HEK293T (cell line): ENCODE measurements around the gene KCTD6.
A peak's percentile ranks its signal among the peaks of the same experiment; 100 is the strongest.

Experiments
- CTCF ChIA-PET: fragments of 350-600 bp; formaldehyde crosslinking; extraction: SDS; loops from one replicate; lab custom pipeline; 2021; ENCODE audit warnings: antibody characterized with exemption, inconsistent platforms; lab: Yijun Ruan, JAX
- POLR2A ChIA-PET: fragments of 350-600 bp; formaldehyde crosslinking; extraction: SDS; loops from one replicate; lab custom pipeline; 2020; ENCODE audit warnings: antibody characterized with exemption, inconsistent platforms; lab: Yijun Ruan, JAX
- DNase-seq: peaks from one replicate; pipeline ENCODE4 v3.0.0; 2012; ENCODE audit warnings: mixed read lengths; ENCODE audit errors: extremely low spot score
- ARNT ChIP-seq: fragments of 450-650 bp; IDR thresholded peaks from 2 replicates; pipeline ENCODE4 v1.6.1; 2017; ENCODE audit warnings: mild to moderate bottlenecking
- BHLHE40 ChIP-seq: fragments of 450-650 bp; IDR thresholded peaks from 2 replicates; pipeline ENCODE4 v1.6.1; 2016; ENCODE audit warnings: mild to moderate bottlenecking, moderate library complexity, borderline replicate concordance
- CTBP1 ChIP-seq: fragments of 450-650 bp; IDR thresholded peaks from 2 replicates; pipeline ENCODE4 v1.6.1; 2016; ENCODE audit warnings: borderline replicate concordance
- ELF4 ChIP-seq: fragments of 450-650 bp; IDR thresholded peaks from 2 replicates; pipeline ENCODE4 v1.6.1; 2017; ENCODE audit warnings: antibody characterized with exemption
- FOXA1 ChIP-seq: fragments of 450-650 bp; IDR thresholded peaks from 2 replicates; pipeline ENCODE4 v1.6.1; 2016; ENCODE audit warnings: mild to moderate bottlenecking
- FOXK2 ChIP-seq: fragments of 450-650 bp; IDR thresholded peaks from 2 replicates; pipeline ENCODE4 v1.6.1; 2016; ENCODE audit warnings: mild to moderate bottlenecking
- FOXM1 ChIP-seq: fragments of 450-650 bp; IDR thresholded peaks from 2 replicates; pipeline ENCODE4 v1.6.1; 2017; ENCODE audit warnings: mild to moderate bottlenecking, borderline replicate concordance
- HDGF ChIP-seq: fragments of 450-650 bp; IDR thresholded peaks from 2 replicates; pipeline ENCODE4 v1.6.1; 2017; ENCODE audit warnings: antibody characterized with exemption, borderline replicate concordance
- L3MBTL2 ChIP-seq: fragments of 450-650 bp; conservative IDR thresholded peaks from 2 replicates; pipeline ENCODE4 v1.6.1; 2016; ENCODE audit warnings: mild to moderate bottlenecking
- LEF1 ChIP-seq: fragments of 450-650 bp; IDR thresholded peaks from 2 replicates; pipeline ENCODE4 v1.6.1; 2017; ENCODE audit warnings: mild to moderate bottlenecking, borderline replicate concordance
- NFRKB ChIP-seq: fragments of 450-650 bp; IDR thresholded peaks from 2 replicates; pipeline ENCODE4 v1.6.1; 2016; ENCODE audit warnings: mild to moderate bottlenecking, moderate library complexity
- PKNOX1 ChIP-seq: fragments of 450-650 bp; IDR thresholded peaks from 2 replicates; pipeline ENCODE4 v1.6.1; 2016
- SP1 ChIP-seq: fragments of 450-650 bp; IDR thresholded peaks from 2 replicates; pipeline ENCODE4 v1.6.1; 2017
- SUZ12 ChIP-seq: fragments of 450-650 bp; IDR thresholded peaks from 2 replicates; pipeline ENCODE4 v1.6.1; 2016; ENCODE audit warnings: mild to moderate bottlenecking
- TARDBP ChIP-seq: fragments of 450-650 bp; IDR thresholded peaks from 2 replicates; pipeline ENCODE4 v1.6.1; 2016
- ZNF384 ChIP-seq: fragments of 450-650 bp; IDR thresholded peaks from 2 replicates; pipeline ENCODE4 v1.6.1; 2016

The KCTD6 gene

DNA sequence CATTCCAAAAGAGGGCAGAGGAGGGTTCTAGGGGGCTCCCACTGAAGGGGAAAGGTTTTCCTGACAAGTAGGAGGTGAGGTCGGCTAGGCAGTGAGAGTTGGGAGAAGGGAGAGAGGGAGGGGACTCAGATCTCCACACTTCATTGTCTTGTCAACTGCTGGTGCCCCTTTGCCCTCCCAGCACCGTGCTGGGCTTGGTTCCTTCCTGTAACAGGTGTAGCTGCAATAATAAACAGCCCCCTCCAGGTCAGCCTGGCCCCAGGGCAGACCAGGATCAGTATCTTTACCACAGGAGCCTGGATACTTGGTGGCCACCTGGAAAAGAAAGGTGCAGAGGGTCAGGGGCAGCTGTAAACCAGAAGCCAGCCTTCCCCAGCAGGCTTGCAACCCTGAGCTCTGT lies 2.9 kb upstream of the KCTD6 start:
- ChIA-PET CTCF (interaction anchor here (0.7 kb wide), 1 partner anchor 19 kb away, joined by 3 read pairs; no protein-coding TSS in a partner anchor), POLR2A (no interaction called here)
- DNase-seq: no peak
- TF ChIP-seq ARNT (no peak), SUZ12 (no peak)

- CTCF ChIA-PET: interaction anchor here (0.7 to 1.7 kb wide), 5 partner anchors 29 to 313 kb away, joined by 3 to 10 read pairs (median 3); partner anchors contain the start of genes HTD2 and RPP14
- no peak for DNase-seq
- POLR2A ChIA-PET: interaction anchor here (0.5 to 1.6 kb wide), 4 partner anchors 18 to 185 kb away, joined by 3 to 6 read pairs (median 4); partner anchors contain the start of genes HTD2, PXK and RPP14
- TF ChIP-seq SP1: no peak
- no peak for TF ChIP-seq ZNF384
- TF ChIP-seq BHLHE40: no peak
- no peak for TF ChIP-seq PKNOX1
- no peak for TF ChIP-seq CTBP1
- TF ChIP-seq ARNT: no peak
- TF ChIP-seq FOXM1: no peak
- TF ChIP-seq FOXA1: no peak
- TF ChIP-seq SUZ12: no peak
- TF ChIP-seq HDGF: no peak
- no peak for TF ChIP-seq ELF4
- TF ChIP-seq NFRKB: no peak
- no peak for TF ChIP-seq LEF1
- TF ChIP-seq FOXK2: no peak
- TF ChIP-seq L3MBTL2: no peak
- no peak for TF ChIP-seq TARDBP
Measured at GRCh38 chr3:58490860-58491501, 915 bp upstream of the KCTD6 start.

GRCh38 chr3:58492494-58492905 lies 604 bp downstream of the KCTD6 start:
- DNase-seq: no peak
- TF ChIP-seq PKNOX1 (peak; percentile 89), HDGF (no peak)
- ChIA-PET CTCF (interaction anchor here (0.9 to 1.7 kb wide), 7 partner anchors 27 to 315 kb away, joined by 3 to 10 read pairs (median 3); partner anchors contain the start of genes HTD2 and RPP14), POLR2A (interaction anchor here (1.3 to 1.6 kb wide), 2 partner anchors 160 to 186 kb away, joined by 3 to 4 read pairs; partner anchors contain the start of genes HTD2, PXK and RPP14)

GRCh38 chr3:58494107-58494506 lies 2.2 kb downstream of the KCTD6 start:
- DNase-seq: no peak
- TF ChIP-seq HDGF: no peak
- no peak for TF ChIP-seq ZNF384
- no peak for TF ChIP-seq CTBP1
- no peak for TF ChIP-seq LEF1
- no peak for TF ChIP-seq ARNT
- TF ChIP-seq TARDBP: no peak
- no peak for TF ChIP-seq PKNOX1
- TF ChIP-seq FOXA1: no peak
- TF ChIP-seq FOXM1: no peak
- TF ChIP-seq SP1: no peak
- TF ChIP-seq BHLHE40: no peak
- no peak for TF ChIP-seq NFRKB
- TF ChIP-seq L3MBTL2: no peak
- no peak for TF ChIP-seq SUZ12
- TF ChIP-seq FOXK2: no peak
- ChIA-PET POLR2A (no interaction called here), CTCF (interaction anchor here (0.5 to 2.8 kb wide), 3 partner anchors 38 to 770 kb away, joined by 3 to 6 read pairs (median 6); partner anchors contain the start of genes HTD2 and RPP14)

- no peak for DNase-seq
- ChIA-PET CTCF (interaction anchor here (0.8 to 2.8 kb wide), 4 partner anchors 31 to 189 kb away, joined by 3 to 8 read pairs (median 4); partner anchors contain the start of genes HTD2 and RPP14), POLR2A (interaction anchor here (0.8 kb wide), 1 partner anchor 34 kb away, joined by 4 read pairs; no protein-coding TSS in a partner anchor)
- no peak for TF ChIP-seq HDGF
- TF ChIP-seq SP1: no peak
- TF ChIP-seq ARNT: no peak
- no peak for TF ChIP-seq PKNOX1
Measured at GRCh38 chr3:58495101-58495500, 3.2 kb downstream of the KCTD6 start.
